Stimulated activated CD8-positive, alpha-beta memory T cell treated with anti-CD3 and anti-CD28 coated beads, Interleukin-4, amount 100 ng/mL, for 1 hour (primary cell): ENCODE results near the gene SHISA3.

Experiments used
- DNase-seq, 2 donors: peaks; one replicate each; pipeline ENCODE4 v3.0.0-alpha.2; 2020; ENCODE audit warnings: low read depth in 2 of 2, low spot score in 1 of 2

Gene SHISA3

GRCh38 chr4:42442601-42443000 is 45.3 kb downstream of the SHISA3 start:
- DNase-seq = no peak

- no peak for DNase-seq
Measured at GRCh38 chr4:42445038-42445437, 47.8 kb downstream of the SHISA3 start.

GRCh38 chr4:42446823-42447222 is 49.5 kb downstream of the SHISA3 start:
- DNase-seq = no peak
